B cell (primary cell): ENCODE data around the gene EML6. TPM values are rescaled to one million over a fixed set of nuclear protein-coding genes. Genes with fewer than 3 reads are reported as not detected.

ENCODE experiments used
- ATAC-seq: fragments of 200-7000 bp; cut with Tn5 transposase; one replicate; pipeline ENCODE4 v1.10.0; 2021; ENCODE audit warnings: low read depth, mild to moderate bottlenecking, moderate number of reproducible peaks, moderate library complexity
- CTCF ChIA-PET: fragments of 350-600 bp; sonication (Branson Sonifier 250); formaldehyde crosslinking; loops from one replicate; lab custom pipeline; 2021; ENCODE audit warnings: antibody characterized with exemption, inconsistent platforms; lab: Charles Lee
- POLR2A ChIA-PET: fragments of 350-600 bp; sonication (Branson Sonifier 250); formaldehyde crosslinking; loops from one replicate; lab custom pipeline; 2021; ENCODE audit warnings: antibody characterized with exemption; lab: Charles Lee
- DNase-seq: peaks from one replicate; pipeline ENCODE4 v3.0.0; 2013
- H2AFZ ChIP-seq: 2 replicates; pipeline ENCODE4 v1.6.1; 2012; ENCODE audit warnings: mild to moderate bottlenecking, low read depth, low read length; ENCODE audit not compliant: insufficient read depth, poor library complexity, severe bottlenecking
- H3K27ac ChIP-seq, 2 donors: 1 replicate in 1 of 2; 2 replicates in 1 of 2; pipeline ENCODE4 v1.5.1; 2012 to 2013; ENCODE audit warnings: low read length in 2 of 2, mild to moderate bottlenecking in 2 of 2, moderate library complexity in 1 of 2
- H3K27me3 ChIP-seq, 4 experiments: fragments of 200-600 bp in 1 of 4; sonication (generic) in 1 of 4; replicated peaks in 1 of 4; 1 replicate in 2 of 4; 2 replicates in 2 of 4; pipeline versions ENCODE4 v1.6.1 to v1.7.0; 2013 to 2016; ENCODE audit warnings: low read length in 3 of 4, mild to moderate bottlenecking in 2 of 4, mixed read lengths in 1 of 4, moderate library complexity in 1 of 4; ENCODE audit not compliant: insufficient read depth in 4 of 4, control insufficient read depth in 3 of 4; ENCODE audit errors: control extremely low read depth in 1 of 4
- H3K36me3 ChIP-seq, 2 experiments: replicated peaks in 1 of 2; 1 replicate in 1 of 2; 2 replicates in 1 of 2; pipeline versions ENCODE4 v1.6.1 to v1.7.1; 2013; ENCODE audit warnings: low read length in 1 of 2; ENCODE audit not compliant: insufficient read depth in 2 of 2, control insufficient read depth in 1 of 2; ENCODE audit errors: control extremely low read depth in 1 of 2, extremely low read depth in 1 of 2
- H3K4me1 ChIP-seq, 2 donors: fragments of 200-600 bp in 1 of 2; sonication (generic) in 1 of 2; 1 replicate in 1 of 2; 2 replicates in 1 of 2; pipeline versions ENCODE4 v1.5.1 to v1.6.1; 2013 to 2017; ENCODE audit warnings: low read length in 2 of 2; ENCODE audit not compliant: control insufficient read depth in 2 of 2, insufficient read depth in 2 of 2
- H3K4me2 ChIP-seq: replicated peaks from 2 replicates; pipeline ENCODE3; 2012; ENCODE audit warnings: mild to moderate bottlenecking, low read depth, low read length; ENCODE audit not compliant: poor library complexity, severe bottlenecking
- H3K4me3 ChIP-seq, 5 experiments: fragments of 200-600 bp in 1 of 5; sonication (generic) in 1 of 5; 1 replicate in 3 of 5; 2 replicates in 2 of 5; pipeline versions ENCODE4 v1.5.1 to v1.7.0; 2011 to 2016; ENCODE audit warnings: low read length in 4 of 5, mild to moderate bottlenecking in 4 of 5, low read depth in 2 of 5, control low read depth in 1 of 5, moderate library complexity in 1 of 5; ENCODE audit not compliant: insufficient read depth in 1 of 5; ENCODE audit errors: control extremely low read depth in 1 of 5, extremely low read depth in 1 of 5
- H3K79me2 ChIP-seq: fragments of 200-600 bp; sonication (generic); one replicate; pipeline ENCODE4 v1.6.0; 2016; ENCODE audit warnings: low read length; ENCODE audit not compliant: control insufficient read depth, insufficient read depth
- H3K9ac ChIP-seq: fragments of 200-600 bp; sonication (generic); 2 replicates; pipeline ENCODE4 v1.6.1; 2017; ENCODE audit warnings: mild to moderate bottlenecking, low read length, moderate library complexity
- H3K9me3 ChIP-seq, 3 donors: one replicate each; pipeline versions ENCODE4 v1.6.1 to v1.7.1; 2013; ENCODE audit warnings: low read length in 2 of 3; ENCODE audit not compliant: control insufficient read depth in 2 of 3, insufficient read depth in 1 of 3; ENCODE audit errors: control extremely low read depth in 1 of 3
- H4K20me1 ChIP-seq: 2 replicates; pipeline ENCODE4 v1.6.0; 2012; ENCODE audit warnings: mild to moderate bottlenecking, low read length; ENCODE audit not compliant: insufficient read depth, control insufficient read depth, poor library complexity, severe bottlenecking
- H3K27ac Mint-ChIP-seq: one replicate; pipeline ENCODE4 v1.8.0; 2021; ENCODE audit warnings: mixed read lengths
- H3K27me3 Mint-ChIP-seq: one replicate; pipeline ENCODE4 v1.8.0; 2021; ENCODE audit warnings: mixed read lengths
- H3K4me1 Mint-ChIP-seq: one replicate; pipeline ENCODE4 v1.8.0; 2021; ENCODE audit warnings: mixed read lengths
- H3K4me3 Mint-ChIP-seq: one replicate; pipeline ENCODE4 v1.8.0; 2021; ENCODE audit warnings: mixed read lengths
- H3K9me3 Mint-ChIP-seq: one replicate; pipeline ENCODE4 v1.8.0; 2022; ENCODE audit warnings: mixed read lengths; ENCODE audit not compliant: insufficient read depth
- EZH2 ChIP-seq: IDR thresholded peaks from 2 replicates; pipeline ENCODE4 v1.6.1; 2012; ENCODE audit warnings: borderline replicate concordance, low read depth, mild to moderate bottlenecking, moderate library complexity, low read length; ENCODE audit not compliant: insufficient read depth, poor library complexity, severe bottlenecking
- WGBS: methylation state at CpG from one replicate; pipeline ENCODE4 v1.1.5; 2013; ENCODE audit warnings: missing lambda C conversion rate; ENCODE audit not compliant: insufficient coverage; 5-methylcytosine and 5-hydroxymethylcytosine counted together
- intact Hi-C: fragments of 100-400 bp; cut with micrococcal nuclease; formaldehyde crosslinking; loops from one replicate; pipeline ENCODE4 v1.10.0; 2022
- polyA plus RNA-seq: library from polyadenylated mRNA; depleted of rRNA; stranded (reverse); fragments of >200 nt; gene quantifications from 2 replicates; pipeline ENCODE4 v1.2.3, GENCODE V29; 2012
- total RNA-seq, 2 donors: library from RNA; stranded (reverse); fragments of 120-200 nt in 1 of 2; gene quantifications; 1 replicate in 1 of 2; 2 replicates in 1 of 2; pipeline versions ENCODE4 v1.2.3 to v1.2.4, GENCODE V29; 2013 to 2022
- TF ChIP-seq, protein P1 (sequence below): fragments of 200-600 bp; IDR thresholded peaks from one replicate; pipeline ENCODE4 v1.8.0; 2022; ENCODE audit warnings: antibody characterized with exemption, mild to moderate bottlenecking

Gene EML6
- total and polyA plus RNA-seq, 2 donors (not counting 1 experiment from before 2014, with no cell fraction given) = 42.5 to 53.7 TPM

GRCh38 chr2:54962511-54962910, 239.0 kb downstream of the EML6 start:
- intact Hi-C loops = no loop called here
- no peaks in the 10 kb centered on the region for H3K9me3 Mint-ChIP-seq
- Histone ChIP-seq H3K4me3 (no peak overlapping the region), H4K20me1 (no peaks in the 10 kb centered on the region), H3K9ac (no peak overlapping the region), H3K9me3 (peaks cover 0 to 6% (median 0%) of the 10 kb centered on the region in 3 donors), H3K4me1 (peaks cover 0 to 5% of the 10 kb centered on the region in 2 donors), H3K4me2 (no peak overlapping the region), H3K36me3 (peaks cover 0 to 4% of the 10 kb centered on the region in 2 experiments), H2AFZ (no peak overlapping the region), H3K79me2 (no peaks in the 10 kb centered on the region), H3K27me3 (no peaks in the 10 kb centered on the region), H3K27ac (no peak overlapping the region)
- no peak overlapping the region for H3K4me3 Mint-ChIP-seq
- ATAC-seq (no peak), DNase-seq (no peak)
- peaks cover 15% of the 10 kb centered on the region for H3K4me1 Mint-ChIP-seq
- H3K27ac Mint-ChIP-seq = no peak overlapping the region
- TF ChIP-seq, protein P1, sequence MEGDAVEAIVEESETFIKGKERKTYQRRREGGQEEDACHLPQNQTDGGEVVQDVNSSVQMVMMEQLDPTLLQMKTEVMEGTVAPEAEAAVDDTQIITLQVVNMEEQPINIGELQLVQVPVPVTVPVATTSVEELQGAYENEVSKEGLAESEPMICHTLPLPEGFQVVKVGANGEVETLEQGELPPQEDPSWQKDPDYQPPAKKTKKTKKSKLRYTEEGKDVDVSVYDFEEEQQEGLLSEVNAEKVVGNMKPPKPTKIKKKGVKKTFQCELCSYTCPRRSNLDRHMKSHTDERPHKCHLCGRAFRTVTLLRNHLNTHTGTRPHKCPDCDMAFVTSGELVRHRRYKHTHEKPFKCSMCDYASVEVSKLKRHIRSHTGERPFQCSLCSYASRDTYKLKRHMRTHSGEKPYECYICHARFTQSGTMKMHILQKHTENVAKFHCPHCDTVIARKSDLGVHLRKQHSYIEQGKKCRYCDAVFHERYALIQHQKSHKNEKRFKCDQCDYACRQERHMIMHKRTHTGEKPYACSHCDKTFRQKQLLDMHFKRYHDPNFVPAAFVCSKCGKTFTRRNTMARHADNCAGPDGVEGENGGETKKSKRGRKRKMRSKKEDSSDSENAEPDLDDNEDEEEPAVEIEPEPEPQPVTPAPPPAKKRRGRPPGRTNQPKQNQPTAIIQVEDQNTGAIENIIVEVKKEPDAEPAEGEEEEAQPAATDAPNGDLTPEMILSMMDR = no peak
- TF ChIP-seq EZH2 = no peak
- POLR2A ChIA-PET = no interaction called here
- CTCF ChIA-PET = no interaction called here
- WGBS = 98% methylated on average over 6 of the region's 13 CpGs
- no peaks in the 10 kb centered on the region for H3K27me3 Mint-ChIP-seq

DNA sequence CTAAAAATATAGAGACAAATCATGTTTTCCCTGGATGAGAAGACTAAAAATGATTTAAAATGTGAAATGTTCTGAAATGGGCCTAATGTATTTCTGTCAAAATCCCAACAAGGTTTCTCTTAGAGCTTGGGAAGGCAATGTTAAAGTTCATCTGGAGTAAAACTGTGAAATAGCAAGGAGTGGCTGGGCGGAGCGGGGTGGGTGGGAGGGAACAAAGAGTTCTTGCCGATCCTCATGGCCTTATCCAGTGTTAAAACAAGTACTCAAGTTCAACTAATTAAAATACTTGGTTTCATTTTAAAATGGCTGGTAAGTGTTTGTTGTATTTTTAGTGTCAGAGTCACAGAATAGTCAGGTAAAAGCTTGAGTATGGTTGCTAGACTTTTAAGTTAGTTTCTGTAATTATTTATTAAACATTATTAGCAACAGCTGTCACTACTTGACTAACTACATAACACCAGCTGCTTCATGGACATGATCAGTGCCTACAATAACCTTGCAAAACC, 239.5 kb downstream of the EML6 start:
- no peak for TF ChIP-seq EZH2
- TF ChIP-seq, protein P1 = no peak
- Histone ChIP-seq H3K9me3 (peaks cover 0 to 6% (median 0%) of the 10 kb centered on the region in 3 donors), H2AFZ (no peak overlapping the region), H3K4me2 (no peak overlapping the region), H3K9ac (no peak overlapping the region), H4K20me1 (no peaks in the 10 kb centered on the region), H3K36me3 (peaks cover 0 to 5% of the 10 kb centered on the region in 2 experiments), H3K79me2 (no peaks in the 10 kb centered on the region), H3K27me3 (no peaks in the 10 kb centered on the region), H3K4me1 (peaks cover 0 to 5% of the 10 kb centered on the region in 2 donors), H3K4me3 (no peak overlapping the region), H3K27ac (no peak overlapping the region)
- no peak overlapping the region for H3K27ac Mint-ChIP-seq
- no peaks in the 10 kb centered on the region for H3K9me3 Mint-ChIP-seq
- H3K27me3 Mint-ChIP-seq = no peaks in the 10 kb centered on the region
- intact Hi-C loops = no loop called here
- no CpG with 5 or more reads among the region's 3 CpGs for WGBS
- ATAC-seq (no peak), DNase-seq (no peak)
- peaks cover 15% of the 10 kb centered on the region for H3K4me1 Mint-ChIP-seq
- CTCF ChIA-PET = interaction anchor here (1.0 kb wide), 1 partner anchor 471 kb away, joined by 3 read pairs; no protein-coding TSS in a partner anchor
- POLR2A ChIA-PET = interaction anchor here (0.6 kb wide), 1 partner anchor 129 kb away, joined by 3 read pairs; no protein-coding TSS in a partner anchor
- no peak overlapping the region for H3K4me3 Mint-ChIP-seq
